Limb (tissue), 2 donors: ENCODE results near the gene MECP2.

Experiments used
- DNase-seq, 2 donors: peaks; one replicate each; pipeline ENCODE4 v3.0.0-alpha.2; 2016; ENCODE audit errors: extremely low spot score in 2 of 2

MECP2 gene

DNA sequence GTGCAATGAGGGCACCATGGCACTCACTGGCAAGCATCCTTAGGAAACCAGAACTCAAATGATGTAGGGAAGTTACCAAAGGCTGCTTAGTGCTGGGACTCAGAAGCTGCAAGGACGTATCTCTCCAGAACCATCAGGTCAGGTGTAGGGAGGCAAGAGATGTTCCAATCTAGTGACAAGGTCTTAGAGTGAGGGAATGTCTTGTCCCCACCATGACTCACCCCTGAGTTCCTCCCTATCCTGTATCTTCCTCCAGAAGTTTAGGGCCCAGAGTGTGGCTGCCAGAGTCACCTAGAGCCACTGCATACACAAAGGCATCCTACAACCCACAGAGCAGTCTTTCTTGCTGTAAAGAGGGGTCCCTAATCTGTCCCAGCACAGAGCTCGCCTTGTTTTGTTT is 63.7 kb downstream of the MECP2 start:
- DNase-seq, result no peak

DNA sequence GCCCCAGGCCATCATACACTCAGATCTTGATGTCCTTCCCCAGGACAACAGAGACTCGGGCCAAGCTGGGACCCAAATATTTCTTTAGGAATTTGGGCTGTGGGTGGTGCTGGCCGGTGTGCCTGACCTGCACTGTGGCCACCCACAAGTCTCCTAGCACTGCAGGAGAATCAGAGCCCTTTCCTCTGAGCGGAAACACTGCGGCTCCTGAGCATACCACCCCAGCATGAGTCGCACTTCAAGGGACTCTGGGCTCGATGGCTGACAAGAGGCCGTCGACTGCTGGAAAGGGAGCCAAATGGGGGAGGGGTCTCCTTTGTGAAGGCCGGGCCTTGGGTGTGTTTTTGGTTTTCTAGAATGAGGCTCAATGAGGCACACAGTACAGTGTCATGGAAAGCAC is 64.9 kb downstream of the MECP2 start:
- no peak for DNase-seq

GRCh38 chrX:154032160-154032559 is 65.4 kb downstream of the MECP2 start:
- DNase-seq, result no peak

DNA sequence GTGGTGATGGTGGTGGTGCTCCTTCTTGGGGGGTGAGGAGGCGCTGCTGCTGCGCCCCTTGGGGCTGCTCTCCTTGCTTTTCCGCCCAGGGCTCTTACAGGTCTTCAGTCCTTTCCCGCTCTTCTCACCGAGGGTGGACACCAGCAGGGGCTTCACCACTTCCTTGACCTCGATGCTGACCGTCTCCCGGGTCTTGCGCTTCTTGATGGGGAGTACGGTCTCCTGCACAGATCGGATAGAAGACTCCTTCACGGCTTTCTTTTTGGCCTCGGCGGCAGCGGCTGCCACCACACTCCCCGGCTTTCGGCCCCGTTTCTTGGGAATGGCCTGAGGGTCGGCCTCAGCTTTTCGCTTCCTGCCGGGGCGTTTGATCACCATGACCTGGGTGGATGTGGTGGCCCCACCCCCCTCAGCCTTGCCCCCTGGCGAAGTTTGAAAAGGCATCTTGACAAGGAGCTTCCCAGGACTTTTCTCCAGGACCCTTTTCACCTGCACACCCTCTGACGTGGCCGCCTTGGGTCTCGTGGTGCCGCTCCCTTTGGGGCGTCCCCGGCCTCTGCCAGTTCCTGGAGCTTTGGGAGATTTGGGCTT is 66.7 kb downstream of the MECP2 start:
- no peak for DNase-seq

GRCh38 chrX:154030266-154030665 is 67.3 kb downstream of the MECP2 start:
- no peak for DNase-seq

DNA sequence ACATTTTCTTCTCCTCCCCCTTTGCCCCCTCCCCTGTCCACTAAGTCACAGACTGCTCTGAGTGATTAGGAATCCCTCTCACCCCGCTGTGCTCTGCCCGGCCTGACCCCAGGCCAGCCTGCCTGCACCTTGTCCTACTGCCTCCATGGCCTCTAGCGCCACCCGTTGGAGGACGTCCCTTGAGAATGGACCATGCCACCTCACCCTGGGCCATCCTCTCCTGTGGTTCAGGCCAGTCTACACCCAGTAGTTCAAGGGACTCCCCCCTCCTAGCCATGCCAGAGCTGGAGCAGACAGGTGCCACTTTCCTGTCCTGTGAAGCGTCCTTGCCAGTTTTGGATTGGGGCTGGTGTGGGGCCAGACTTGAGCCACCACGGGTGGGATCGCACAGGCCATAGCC is 68.1 kb downstream of the MECP2 start:
- DNase-seq, result no peak

DNA sequence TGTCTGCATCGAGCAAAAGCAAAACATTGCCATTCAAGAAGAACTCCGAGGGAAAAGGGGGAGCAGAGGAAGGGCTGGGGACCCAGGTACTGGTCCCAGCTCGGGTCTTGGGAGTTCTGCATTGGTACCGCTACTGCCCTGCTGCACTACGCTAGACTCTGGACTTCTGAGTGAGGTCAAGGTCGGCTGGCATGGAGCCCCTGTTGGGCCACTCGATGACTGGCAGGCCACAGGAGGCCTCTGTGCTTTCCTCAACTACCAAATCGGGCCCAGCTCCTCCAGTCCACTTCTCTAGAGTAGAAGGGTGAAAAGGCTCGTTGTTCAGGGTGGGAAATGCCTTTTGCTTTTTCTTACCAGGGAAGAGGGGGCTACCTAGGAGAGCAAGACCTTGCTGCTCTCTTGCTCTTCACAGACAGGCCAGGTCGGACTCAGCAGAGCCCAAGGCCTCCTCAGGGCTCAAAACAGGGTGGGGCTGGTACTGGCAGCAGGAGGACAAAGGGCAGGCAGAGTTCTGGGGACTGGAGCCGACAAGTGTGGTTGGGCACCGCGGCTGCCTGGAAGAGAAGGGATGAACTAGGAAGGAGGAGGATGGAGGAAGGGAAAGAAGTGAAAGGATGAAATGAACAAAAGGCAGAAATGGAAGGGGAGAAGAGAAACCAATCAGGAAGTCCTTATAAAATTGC is 68.9 kb downstream of the MECP2 start:
- no peak for DNase-seq

DNA sequence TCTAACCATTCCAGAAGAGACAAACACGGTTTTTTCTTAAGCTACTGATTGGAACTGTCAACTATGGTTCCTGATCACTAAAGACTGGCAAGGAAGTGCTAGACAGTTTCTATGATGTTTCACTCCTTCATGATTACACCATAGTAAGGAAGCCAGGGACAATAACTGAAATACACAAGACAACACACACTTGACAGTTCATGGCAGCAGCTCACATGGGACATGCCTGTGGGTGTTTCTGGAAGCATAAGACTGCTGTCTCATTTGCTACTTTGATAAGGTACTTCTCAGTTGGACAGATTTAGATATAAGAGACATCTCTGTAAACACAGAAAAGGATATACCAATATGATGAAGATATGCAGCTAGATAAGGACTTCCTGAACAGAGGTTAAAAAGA is 69.5 kb downstream of the MECP2 start:
- DNase-seq, result no peak

DNA sequence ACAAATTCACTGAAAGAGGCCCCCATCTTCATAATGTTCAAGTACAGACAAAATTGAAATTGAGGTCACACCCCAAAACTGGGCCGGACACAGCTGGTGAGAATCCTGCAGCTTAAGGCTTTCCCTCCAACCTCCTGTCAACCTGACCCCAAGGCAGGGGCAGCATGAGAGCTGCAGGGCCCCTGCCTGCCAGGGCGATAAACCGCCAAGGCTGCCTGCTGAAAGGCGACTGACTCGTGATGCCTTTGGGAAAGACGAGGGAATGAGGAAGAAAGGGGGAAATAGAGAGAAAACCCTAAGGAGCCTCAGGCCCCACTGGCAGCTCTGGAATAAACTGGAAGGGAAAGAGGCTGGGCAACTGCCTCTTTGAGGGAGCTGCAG is 70.5 kb downstream of the MECP2 start:
- no peak for DNase-seq

GRCh38 chrX:154026136-154027021 is 71.1 kb downstream of the MECP2 start:
- DNase-seq, result no peak

DNA sequence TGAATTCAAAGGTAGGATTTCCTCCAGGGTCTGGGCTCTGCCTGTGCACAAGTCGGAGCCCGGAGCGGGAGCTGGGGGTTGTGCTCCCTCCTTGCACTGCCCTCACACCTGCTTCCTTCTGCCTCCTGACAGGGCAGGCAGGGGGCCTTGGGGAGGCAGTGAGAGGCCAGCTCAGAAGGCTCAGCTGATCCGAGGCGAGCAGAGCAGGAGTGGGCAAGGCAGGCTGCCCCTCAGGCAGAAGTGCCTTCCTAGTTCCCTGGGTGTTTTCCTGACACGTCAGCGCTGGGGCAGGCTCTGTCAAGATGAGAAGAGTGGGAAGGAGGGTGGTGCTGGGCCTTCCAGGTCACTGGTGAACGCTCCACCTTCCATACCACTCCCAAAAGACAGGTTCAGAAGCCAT is 72.3 kb downstream of the MECP2 start:
- DNase-seq, result no peak

- no peak for DNase-seq
Observed at GRCh38 chrX:154024271-154024670, 73.2 kb downstream of the MECP2 start.

DNA sequence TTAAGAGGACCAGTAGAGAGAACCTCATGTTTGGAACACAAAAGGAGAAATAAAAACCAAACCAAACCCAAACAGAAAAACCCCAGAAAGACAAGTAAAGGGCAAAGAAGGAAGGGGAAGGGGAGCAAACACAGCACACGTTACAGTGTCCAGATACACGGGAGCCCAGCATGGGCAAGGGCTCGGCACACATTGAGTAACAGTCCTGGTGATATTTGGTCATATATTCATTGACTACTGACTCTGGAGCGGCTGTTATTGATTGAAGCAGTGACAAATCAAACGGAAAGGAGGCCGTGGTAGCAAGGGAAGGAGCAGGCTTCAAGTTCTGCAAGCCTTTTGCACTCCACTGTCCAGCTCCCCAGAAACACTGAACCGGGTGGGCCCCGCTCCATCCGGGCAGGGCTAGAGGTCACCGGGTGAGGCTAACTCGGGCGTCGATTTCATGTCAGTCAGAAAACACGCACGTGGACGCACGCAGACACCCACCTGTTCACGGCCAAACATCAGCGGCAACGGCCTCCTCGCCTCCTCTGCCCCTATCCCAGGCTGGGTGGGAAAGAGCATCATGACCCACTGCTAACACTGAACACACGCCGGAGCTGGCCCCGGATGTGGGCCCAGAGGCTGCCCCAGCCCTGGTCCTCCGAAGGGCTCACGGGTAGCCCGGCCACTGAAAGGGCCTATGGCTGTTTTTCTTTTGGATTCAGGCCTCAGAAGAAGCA is 74.1 kb downstream of the MECP2 start:
- no peak for DNase-seq

DNA sequence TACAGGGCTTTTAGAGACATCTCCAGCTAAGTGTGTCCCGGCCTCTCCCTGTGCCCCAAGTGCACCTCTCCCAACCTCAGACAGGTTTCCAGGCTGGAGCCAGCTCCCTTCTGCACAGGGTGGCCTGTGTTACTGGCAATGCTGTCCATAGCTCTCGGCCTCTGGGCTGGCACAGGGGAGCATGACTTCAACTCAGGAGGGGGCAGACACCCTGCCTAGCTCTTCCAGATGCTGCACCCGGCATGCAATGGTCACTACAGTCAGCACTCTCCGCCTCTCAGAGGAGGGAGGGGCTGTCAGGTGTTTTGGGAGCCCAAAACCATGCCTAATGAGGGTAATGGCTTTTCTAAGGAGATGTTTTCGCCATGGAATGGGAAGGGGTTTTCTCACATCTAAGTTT is 75.4 kb downstream of the MECP2 start:
- DNase-seq, result no peak

DNA sequence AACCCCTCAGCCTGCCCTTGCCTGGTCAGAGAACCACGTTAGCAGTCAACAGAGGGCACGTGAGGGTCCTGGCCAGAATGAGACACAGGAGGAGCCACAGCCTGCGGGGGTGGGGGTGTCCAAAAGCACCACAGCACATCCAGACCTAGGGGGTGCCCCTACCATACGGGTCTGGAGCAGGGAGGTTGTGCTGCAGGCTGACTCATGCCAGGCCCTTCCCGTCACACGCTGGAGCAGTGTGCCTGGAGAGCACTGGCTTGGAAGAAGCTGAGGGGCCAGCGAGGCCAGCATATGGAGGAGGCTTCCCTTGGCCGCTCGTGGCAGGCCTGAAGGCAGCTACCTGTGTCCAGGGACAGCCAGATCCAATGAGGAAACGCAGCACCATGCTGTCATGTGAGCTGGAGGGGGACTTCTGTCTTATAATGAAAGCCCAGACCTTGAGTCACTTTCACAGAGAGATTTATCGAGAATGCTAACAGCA is 76.3 kb downstream of the MECP2 start:
- DNase-seq, result no peak

- DNase-seq, result no peak
Observed at GRCh38 chrX:154020536-154021115, 76.9 kb downstream of the MECP2 start.

- DNase-seq, result peak in 1 of 2 donors; percentile 71
Observed at GRCh38 chrX:154019633-154020528, 77.6 kb downstream of the MECP2 start, which contains the start of gene IRAK1. IRAK1 (minus strand) TSS chrX:154019902; CDS start chrX:154019812, 90 bp downstream.

GRCh38 chrX:154019061-154019621 is 78.4 kb downstream of the MECP2 start:
- no peak for DNase-seq

DNA sequence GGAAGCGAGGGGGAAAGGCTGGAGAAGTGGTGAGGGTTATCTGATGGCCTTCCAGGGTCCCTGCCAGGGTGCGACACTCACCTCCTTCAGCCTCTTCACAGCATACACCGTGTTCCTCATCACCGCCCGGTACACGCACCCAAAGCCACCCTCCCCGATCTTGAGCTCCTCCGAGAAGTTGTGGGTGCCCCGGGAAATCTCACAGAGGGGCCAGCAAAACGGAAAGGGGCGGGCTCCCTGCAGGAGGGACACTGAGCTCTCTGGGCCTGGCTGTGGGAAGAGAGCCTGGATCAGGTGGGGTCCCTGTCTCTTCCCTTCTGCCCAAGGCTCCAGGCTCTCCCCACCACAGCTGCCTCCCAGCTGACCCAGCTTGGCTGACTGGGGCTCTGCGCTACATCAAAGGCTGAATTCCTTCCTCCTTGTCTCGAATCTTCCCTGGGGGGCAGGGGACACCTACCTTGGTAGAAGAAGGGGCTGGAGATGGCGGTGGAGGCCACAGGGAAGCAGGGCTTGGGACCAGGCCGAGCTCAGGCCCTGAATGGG is 78.9 kb downstream of the MECP2 start:
- DNase-seq, result no peak
